ACC112 (cell line): Measurements from ENCODE around the gene AQP5.

Experiments
- H2AFZ ChIP-seq: fragments of 200-600 bp; sonication (generic); one replicate; pipeline ENCODE4 v1.6.0; 2017; ENCODE audit warnings: antibody characterized with exemption, low read length; ENCODE audit not compliant: unreplicated experiment
- H3K27ac ChIP-seq: fragments of 200-600 bp; sonication (generic); 2 replicates; pipeline ENCODE4 v1.5.1; 2014; ENCODE audit warnings: low read depth, mild to moderate bottlenecking, antibody characterized with exemption, low read length, moderate library complexity
- H3K27me3 ChIP-seq: fragments of 200-600 bp; sonication (generic); 2 replicates; pipeline ENCODE4 v1.6.1; 2014; ENCODE audit warnings: mild to moderate bottlenecking, antibody characterized with exemption, low read length, moderate library complexity, mixed read lengths; ENCODE audit not compliant: insufficient read depth
- H3K36me3 ChIP-seq: fragments of 200-600 bp; sonication (generic); 2 replicates; pipeline ENCODE4 v1.6.1; 2016; ENCODE audit warnings: mild to moderate bottlenecking, antibody characterized with exemption, low read length, moderate library complexity, mixed read lengths; ENCODE audit not compliant: insufficient read depth
- H3K4me1 ChIP-seq: fragments of 200-600 bp; sonication (generic); one replicate; pipeline ENCODE4 v1.6.1; 2016; ENCODE audit warnings: low read length, mixed read lengths; ENCODE audit not compliant: insufficient read depth, unreplicated experiment, control insufficient read depth
- H3K4me3 ChIP-seq: fragments of 200-600 bp; sonication (generic); 2 replicates; pipeline ENCODE4 v1.5.1; 2014; ENCODE audit warnings: mild to moderate bottlenecking, low read depth, low read length
- H3K79me2 ChIP-seq: fragments of 200-600 bp; sonication (generic); one replicate; pipeline ENCODE4 v1.6.0; 2016; ENCODE audit warnings: low read length; ENCODE audit not compliant: control insufficient read depth, unreplicated experiment, insufficient read depth

The AQP5 gene

DNA sequence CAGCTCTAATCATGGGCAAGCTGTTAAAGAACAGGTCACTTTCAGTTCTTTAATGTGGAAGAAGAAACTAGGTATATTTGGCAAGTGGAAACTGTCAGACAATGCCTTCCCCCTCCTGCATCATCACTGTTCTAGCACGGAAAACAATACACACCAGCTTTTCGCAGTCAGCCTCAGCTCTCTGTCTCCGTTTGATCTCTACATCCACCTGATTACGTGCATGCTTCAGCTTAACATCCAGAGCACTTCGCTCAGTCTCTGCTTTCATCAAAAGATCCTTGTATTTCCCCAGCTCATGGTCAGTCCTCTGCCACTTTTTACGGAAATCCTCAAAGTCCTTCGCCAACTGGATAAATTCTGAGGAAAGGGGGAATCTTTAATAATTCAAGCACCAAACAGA lies 44.6 kb downstream of the AQP5 start:
- no peak overlapping the region for H2AFZ ChIP-seq
- peaks cover 62% of the 10 kb centered on the region for H3K79me2 ChIP-seq
- H3K27ac ChIP-seq = no peak overlapping the region

GRCh38 chr12:50006754-50007442 lies 45.2 kb downstream of the AQP5 start:
- Histone ChIP-seq H3K27ac (no peak overlapping the region), H3K79me2 (peaks cover 63% of the 10 kb centered on the region), H3K36me3 (peaks cover 36% of the 10 kb centered on the region), H3K27me3 (no peaks in the 10 kb centered on the region), H3K4me1 (peaks cover 17% of the 10 kb centered on the region), H3K4me3 (no peak overlapping the region), H2AFZ (no peak overlapping the region)

More for the DNA sequence above, 44.6 kb downstream of the AQP5 start:
- peaks cover 41% of the 10 kb centered on the region for H3K36me3 ChIP-seq
- H3K27me3 ChIP-seq = no peaks in the 10 kb centered on the region
- peaks cover 17% of the 10 kb centered on the region for H3K4me1 ChIP-seq
- no peak overlapping the region for H3K4me3 ChIP-seq

GRCh38 chr12:50013361-50014147 lies 51.9 kb downstream of the AQP5 start:
- Histone ChIP-seq H3K36me3 (peaks cover 6% of the 10 kb centered on the region), H3K79me2 (peaks cover 75% of the 10 kb centered on the region), H3K4me1 (peaks cover 14% of the 10 kb centered on the region), H3K27me3 (no peaks in the 10 kb centered on the region), H3K4me3 (no peak overlapping the region), H2AFZ (no peak overlapping the region), H3K27ac (no peak overlapping the region)

GRCh38 chr12:50014342-50014741 lies 52.7 kb downstream of the AQP5 start:
- no peaks in the 10 kb centered on the region for H3K27me3 ChIP-seq
- H3K36me3 ChIP-seq = peaks cover 3% of the 10 kb centered on the region
- H3K79me2 ChIP-seq = peaks cover 77% of the 10 kb centered on the region
- H3K4me1 ChIP-seq = peaks cover 21% of the 10 kb centered on the region
- H3K4me3 ChIP-seq = no peak overlapping the region
- no peak overlapping the region for H2AFZ ChIP-seq
- no peak overlapping the region for H3K27ac ChIP-seq
